ENCODE data around the gene VIL1.

The VIL1 gene

GRCh38 chr2:218418717-218419458, at the start of gene VIL1:
VIL1 (plus strand) TSS chr2:218419123; CDS start chr2:218423779, 4,656 bp downstream.
- DNase-seq = peak; percentile 65

DNA sequence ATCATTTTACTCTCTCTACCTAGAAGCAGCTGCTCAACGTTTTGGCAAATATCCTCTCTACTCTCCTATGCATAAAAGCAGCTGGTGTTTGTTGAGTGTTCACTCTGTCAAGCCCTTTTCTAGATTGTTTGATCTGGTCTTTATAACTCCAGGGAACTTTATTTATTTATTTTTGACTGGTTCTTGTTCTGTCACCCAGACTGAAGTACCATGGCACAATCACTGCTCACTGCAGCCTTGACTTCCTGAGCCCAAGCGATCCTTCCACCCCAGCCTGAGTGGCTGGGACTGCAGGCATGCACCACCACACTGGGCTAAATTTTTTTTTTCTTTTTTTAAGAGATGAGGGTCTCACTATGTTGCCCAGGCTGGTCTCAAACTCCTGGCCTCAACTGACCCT, 49.6 kb upstream of the VIL1 start:
- DNase-seq = peak; percentile 21

DNA sequence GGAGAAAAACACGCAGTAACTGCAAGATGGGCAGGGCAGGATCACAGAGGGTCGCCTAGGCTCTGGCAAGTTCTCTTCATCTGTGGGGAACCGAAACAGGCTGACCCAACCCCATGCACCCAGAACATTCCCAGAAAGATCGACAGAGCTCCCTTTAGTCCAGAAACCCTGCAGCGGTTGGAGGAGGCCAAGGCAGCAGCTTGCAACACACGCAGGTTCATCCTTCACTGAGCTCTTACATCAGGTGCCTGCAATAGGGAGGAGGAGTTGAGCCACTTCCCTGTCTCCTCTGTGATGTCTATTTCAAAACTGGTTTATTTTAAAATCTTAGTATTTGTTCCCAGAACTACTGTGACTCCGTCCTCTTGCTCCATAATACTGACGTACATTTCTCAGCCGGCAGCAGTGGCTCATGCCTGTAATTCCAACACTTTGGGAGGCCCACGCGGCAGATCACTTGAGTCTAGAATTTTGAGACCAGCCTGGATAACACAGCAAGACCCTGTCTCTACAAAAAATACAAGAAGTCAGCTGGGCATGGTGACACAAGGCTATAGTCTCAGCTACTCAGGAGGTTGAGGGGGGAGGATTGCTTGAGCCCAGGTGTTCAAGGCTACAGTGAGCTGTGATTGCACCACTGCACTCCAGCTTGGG, 48.4 kb upstream of the VIL1 start:
- DNase-seq = no peak

- DNase-seq = no peak
Observed at GRCh38 chr2:218371983-218372350, 47.0 kb upstream of the VIL1 start.

DNA sequence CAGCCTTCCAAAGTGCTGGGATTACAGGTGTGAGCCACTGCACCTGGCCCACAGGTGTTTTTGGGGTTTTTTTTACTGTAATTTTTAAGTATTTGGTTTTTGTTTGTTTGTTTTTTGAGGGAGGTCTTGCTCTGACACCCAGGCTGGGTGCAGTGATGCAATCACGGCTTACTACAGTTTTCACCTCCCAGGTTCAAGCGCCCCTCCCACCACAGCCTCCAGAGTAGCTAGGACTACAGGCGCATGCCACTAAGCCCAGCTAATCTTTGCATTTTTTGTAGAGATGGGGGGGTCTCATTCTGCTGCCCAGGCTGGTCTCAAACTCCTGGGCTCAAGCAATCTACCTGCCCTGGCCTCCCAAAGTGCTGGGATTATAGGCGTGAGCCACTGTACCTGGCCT, 44.1 kb upstream of the VIL1 start:
- DNase-seq = no peak

DNA sequence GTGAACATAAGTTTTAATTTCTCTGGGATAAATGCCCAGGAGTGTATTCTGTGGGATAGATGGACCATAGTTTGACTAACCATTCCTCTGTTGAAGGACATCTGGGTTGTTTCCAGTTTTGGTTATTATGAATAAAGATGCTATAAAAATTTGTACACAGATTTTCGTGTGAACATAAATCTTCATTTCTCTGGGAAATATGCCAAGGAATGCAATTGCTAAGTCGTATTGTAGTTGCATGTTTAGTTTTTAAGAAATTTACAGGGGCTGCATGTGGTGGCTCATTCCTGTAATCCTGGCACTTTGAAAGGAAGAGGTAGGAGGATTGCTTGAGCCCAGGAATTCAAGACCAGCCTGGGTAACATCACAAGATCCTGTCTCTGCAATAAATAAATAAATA, 43.7 kb upstream of the VIL1 start:
- no peak for DNase-seq

GRCh38 chr2:218378053-218378452, 40.9 kb upstream of the VIL1 start:
- no peak for DNase-seq

DNA sequence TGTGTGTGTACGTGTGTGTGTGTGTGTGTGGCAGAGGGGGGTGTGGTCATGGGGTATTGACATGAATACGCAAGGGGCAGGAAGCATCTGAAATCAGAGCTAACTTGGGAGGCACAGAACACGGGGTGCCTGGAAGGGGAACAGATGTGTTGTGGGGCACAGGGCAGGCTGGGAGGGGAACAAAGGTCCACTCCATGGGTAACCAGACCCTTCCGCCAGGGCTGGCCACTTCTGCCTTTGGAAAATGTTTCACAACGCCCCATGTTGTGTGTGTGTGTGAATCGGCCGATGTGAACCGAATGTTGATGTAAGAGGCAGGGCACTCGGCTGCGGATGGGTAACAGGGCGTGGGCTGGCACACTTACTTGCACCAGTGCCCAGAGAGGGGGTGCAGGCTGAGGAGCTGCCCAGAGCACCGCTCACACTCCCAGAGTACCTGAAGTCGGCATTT, 37.0 kb upstream of the VIL1 start, which contains the start of gene SLC11A1:
Gene SLC11A1 (plus strand): TSS at position 358 of the 451 bp plus-strand sequence. CDS start 96 bp downstream, outside the sequence.
- DNase-seq = no peak

DNA sequence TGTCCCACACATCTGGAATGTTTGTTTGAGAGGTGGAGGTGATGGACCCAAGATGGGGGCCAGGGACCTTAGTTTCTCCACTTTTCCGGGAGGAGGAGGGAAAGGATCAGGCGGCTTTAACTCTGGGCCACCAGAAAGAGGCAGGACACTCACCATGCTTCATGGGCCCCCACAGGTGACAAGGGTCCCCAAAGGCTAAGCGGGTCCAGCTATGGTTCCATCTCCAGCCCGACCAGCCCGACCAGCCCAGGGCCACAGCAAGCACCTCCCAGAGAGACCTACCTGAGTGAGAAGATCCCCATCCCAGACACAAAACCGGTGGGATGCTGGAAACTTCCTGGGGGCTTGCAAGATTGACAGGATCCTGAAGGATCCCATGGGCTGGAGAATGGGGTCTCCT, 36.1 kb upstream of the VIL1 start:
- DNase-seq = no peak

DNA sequence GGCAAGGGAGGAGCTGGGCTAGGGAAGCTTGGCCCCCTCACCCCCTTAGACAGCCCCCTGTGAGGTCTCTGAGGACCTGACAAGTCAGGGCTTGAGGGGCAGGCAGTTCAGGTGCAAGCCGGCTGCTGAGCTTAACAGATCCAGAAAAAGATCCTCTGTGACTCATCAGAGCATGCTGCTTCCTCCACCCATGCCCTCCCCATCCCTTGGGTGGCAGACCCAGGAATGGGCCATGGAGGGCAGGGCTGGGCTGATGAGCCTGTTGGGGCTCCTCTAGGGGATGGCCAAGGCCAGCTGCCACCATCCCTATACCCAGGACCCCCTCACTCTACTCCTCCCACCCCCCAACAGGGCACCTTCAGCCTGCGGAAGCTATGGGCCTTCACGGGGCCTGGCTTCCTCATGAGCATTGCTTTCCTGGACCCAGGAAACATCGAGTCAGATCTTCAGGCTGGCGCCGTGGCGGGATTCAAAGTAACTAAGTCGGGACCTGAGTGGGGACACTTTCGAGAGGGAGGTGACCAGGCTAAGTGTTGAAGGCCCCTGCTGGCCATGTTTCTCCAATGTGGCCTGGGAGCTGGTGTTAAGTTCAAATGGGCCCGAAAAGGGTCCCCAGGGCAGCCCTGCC, 34.9 kb upstream of the VIL1 start:
- peak; percentile 10 for DNase-seq

DNA sequence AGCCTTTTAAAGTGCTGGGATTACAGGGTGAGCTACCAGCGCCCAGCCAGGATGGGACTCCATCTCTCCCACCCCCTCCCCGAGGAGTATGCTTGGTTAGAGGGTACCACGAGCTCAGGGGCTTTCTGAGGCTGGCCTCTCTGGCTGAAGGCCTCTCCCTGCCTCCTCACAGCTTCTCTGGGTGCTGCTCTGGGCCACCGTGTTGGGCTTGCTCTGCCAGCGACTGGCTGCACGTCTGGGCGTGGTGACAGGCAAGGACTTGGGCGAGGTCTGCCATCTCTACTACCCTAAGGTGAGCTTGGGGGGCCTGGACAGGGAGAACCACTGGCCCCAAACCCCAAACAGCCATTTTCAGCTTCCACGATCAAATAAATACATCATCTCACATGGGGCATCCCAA, 33.9 kb upstream of the VIL1 start:
- no peak for DNase-seq

DNA sequence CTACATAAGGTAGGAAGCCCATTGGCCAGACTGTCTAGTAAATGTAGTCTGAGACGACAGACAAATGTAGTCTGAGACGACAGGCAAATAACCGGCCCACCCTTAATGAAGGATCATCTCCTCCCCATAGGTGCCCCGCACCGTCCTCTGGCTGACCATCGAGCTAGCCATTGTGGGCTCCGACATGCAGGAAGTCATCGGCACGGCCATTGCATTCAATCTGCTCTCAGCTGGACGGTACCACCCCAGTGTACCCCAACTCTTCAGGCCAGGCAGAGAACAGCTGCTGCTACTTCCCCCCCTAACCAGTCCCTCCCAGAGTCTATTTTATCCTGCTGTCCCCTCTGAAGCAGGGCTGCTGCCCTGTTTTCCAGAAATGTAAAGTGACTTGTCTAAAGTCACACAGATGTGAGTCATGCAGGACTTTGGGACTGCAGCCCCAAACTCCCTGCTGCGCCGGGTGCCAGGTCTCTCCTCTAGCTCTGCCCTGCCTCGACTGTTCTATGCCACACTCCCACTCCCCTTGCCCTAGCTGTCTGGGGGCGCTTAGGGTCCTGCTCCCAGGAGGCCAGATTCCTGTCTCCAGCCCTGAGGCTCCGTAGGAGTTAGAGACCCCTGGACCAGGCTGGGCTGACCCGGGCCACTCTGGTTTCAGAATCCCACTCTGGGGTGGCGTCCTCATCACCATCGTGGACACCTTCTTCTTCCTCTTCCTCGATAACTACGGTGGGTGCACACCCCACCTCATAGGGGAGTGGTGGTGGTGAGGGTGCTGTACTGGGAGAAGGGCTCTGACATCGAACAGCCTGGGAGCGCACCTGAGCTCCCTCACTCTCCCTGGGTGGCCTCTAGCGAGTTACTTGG, 32.2 kb upstream of the VIL1 start:
- DNase-seq = no peak

- peak; percentile 92 for DNase-seq
Observed at GRCh38 chr2:218387369-218388194, 31.3 kb upstream of the VIL1 start.

DNA sequence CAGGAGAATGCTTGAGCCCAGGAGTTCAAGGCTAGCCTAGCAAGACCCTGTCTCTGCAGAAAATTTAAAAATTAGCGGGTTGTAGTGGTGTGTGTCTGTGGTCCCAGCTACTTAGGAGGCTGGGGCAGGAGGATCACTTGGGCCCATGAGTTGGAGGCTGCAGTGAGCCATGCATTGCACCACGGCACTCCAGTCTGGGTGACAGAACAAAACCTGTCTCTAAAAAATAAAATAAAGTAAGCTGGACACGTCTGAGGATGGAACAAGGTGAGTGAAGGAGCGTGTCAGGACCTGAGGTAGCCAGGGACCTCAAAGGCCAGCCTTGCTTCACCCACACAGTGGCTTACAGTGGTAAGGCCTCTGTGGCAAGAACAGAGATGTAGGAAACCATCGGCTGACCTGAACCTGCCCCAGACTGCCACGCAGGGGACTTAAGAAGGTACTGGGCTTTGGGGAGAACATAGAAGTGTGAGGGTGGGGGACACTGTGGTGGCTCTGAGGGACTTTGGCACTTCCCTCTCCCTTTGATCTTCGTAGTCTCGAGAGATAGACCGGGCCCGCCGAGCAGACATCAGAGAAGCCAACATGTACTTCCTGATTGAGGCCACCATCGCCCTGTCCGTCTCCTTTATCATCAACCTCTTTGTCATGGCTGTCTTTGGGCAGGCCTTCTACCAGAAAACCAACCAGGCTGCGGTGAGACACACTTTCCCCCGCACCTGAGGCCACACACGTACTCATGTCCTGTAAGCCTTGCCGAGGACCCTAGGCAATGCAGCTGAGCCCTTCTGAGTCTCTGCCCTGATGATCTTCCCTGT, 29.4 kb upstream of the VIL1 start:
- no peak for DNase-seq

DNA sequence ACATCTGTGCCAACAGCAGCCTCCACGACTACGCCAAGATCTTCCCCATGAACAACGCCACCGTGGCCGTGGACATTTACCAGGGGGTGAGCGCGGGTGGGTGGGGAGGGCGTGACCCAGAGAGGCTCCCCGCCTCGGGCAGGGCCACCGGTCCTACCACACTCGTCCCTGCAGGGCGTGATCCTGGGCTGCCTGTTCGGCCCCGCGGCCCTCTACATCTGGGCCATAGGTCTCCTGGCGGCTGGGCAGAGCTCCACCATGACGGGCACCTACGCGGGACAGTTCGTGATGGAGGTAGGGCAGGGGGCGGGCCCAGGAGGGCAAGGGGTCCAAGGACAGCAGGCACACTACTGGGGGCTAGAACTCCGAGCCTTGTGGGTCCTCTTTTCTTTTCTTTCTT, 27.7 kb upstream of the VIL1 start:
- no peak for DNase-seq

DNA sequence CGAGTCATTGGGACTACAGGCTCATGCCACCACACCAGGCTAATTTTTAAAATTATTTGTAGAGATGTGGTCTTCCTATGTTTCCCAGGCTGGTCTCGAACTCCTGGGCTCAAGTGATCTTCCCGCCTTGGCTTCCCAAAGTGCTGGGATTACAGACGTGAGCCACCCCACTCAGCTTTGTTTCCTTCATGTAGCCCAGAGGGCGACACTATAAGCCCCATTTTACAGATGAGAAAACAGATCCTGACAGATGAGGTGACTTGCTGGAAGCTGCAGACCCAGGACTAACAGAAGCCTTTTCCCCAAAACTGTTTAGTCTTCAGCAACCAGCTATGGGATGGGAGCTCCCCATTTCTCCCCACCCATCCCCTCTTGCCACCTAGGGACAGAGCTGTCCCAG, 26.5 kb upstream of the VIL1 start:
- DNase-seq = no peak

GRCh38 chr2:218392891-218393462, 25.9 kb upstream of the VIL1 start:
- DNase-seq = no peak

GRCh38 chr2:218393750-218394290, 25.1 kb upstream of the VIL1 start:
- no peak for DNase-seq

- no peak for DNase-seq
Observed at GRCh38 chr2:218394298-218395089, 24.4 kb upstream of the VIL1 start.

DNA sequence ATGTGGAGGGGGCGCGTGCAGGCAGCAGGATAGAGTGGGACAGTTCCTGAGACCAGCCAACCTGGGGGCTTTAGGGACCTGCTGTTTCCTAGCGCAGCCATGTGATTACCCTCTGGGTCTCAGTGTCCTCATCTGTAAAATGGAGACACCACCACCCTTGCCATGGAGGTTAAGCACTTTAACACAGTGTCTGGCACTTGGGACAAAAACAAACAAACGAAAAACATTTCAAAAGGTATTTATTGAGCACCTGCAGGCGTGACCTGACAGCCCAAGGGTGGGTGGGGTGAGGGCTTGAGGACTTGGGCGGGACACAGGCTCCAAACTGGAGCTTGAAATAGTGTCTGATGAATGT, 23.9 kb upstream of the VIL1 start:
- DNase-seq = no peak
